ENCODE results near the gene SDF2. TPM values are rescaled to one million over a fixed set of nuclear protein-coding genes. Genes with fewer than 3 reads are reported as not detected.

SDF2 gene
- total RNA-seq, 1 donor from 2014 or later, result 39.5 TPM

- DNase-seq (ENCODE audit: low read depth), result no peak
- no peak overlapping the region for H3K4me3 ChIP-seq (ENCODE audit: low read depth, low read length)
- TF ChIP-seq CTCF (conservative IDR thresholded peaks at IDR 0.05; ENCODE audit: low read depth, low read length), result no peak
These were observed 15.5 kb downstream of the SDF2 start for GRCh38 chr17:28646039-28646754.

- DNase-seq (ENCODE audit: low read depth), result no peak
- no peak for TF ChIP-seq CTCF (conservative IDR thresholded peaks at IDR 0.05; ENCODE audit: low read depth, low read length)
- H3K4me3 ChIP-seq (ENCODE audit: low read depth, low read length), result peak overlapping the region; percentile 84
These were observed 16.1 kb downstream of the SDF2 start for GRCh38 chr17:28645576-28645939.

GRCh38 chr17:28644787-28645575, 16.7 kb downstream of the SDF2 start, which contains the start of gene BLTP2:
Gene BLTP2 (minus strand): TSS chr17:28645158. CDS start chr17:28645056, 102 bp downstream.
- H3K4me3 ChIP-seq (ENCODE audit: low read depth, low read length), result peak within 1 kb of the TSS; percentile 84
- DNase-seq (ENCODE audit: low read depth), result no peak
- no peak for TF ChIP-seq CTCF (conservative IDR thresholded peaks at IDR 0.05; ENCODE audit: low read depth, low read length)

- H3K4me3 ChIP-seq (ENCODE audit: low read depth, low read length), result peak overlapping the region; percentile 84
These were observed 17.5 kb downstream of the SDF2 start for GRCh38 chr17:28643983-28644786.

GRCh38 chr17:28641579-28641978, 20.1 kb downstream of the SDF2 start:
- no peak overlapping the region for H3K4me3 ChIP-seq (ENCODE audit: low read depth, low read length)
- no peak for DNase-seq (ENCODE audit: low read depth)
- no peak for TF ChIP-seq CTCF (conservative IDR thresholded peaks at IDR 0.05; ENCODE audit: low read depth, low read length)

More at GRCh38 chr17:28643983-28644786, 17.5 kb downstream of the SDF2 start:
- no peak for DNase-seq (ENCODE audit: low read depth)
- TF ChIP-seq CTCF (conservative IDR thresholded peaks at IDR 0.05; ENCODE audit: low read depth, low read length), result peak; percentile 65

GRCh38 chr17:28635506-28635905, 26.2 kb downstream of the SDF2 start:
- H3K4me3 ChIP-seq (ENCODE audit: low read depth, low read length), result no peak overlapping the region
- DNase-seq (ENCODE audit: low read depth), result no peak
- TF ChIP-seq CTCF (conservative IDR thresholded peaks at IDR 0.05; ENCODE audit: low read depth, low read length), result no peak

Measured in epithelial cell of proximal tubule (primary cell).